ENCODE results near the gene PLK1.

PLK1 gene

GRCh38 chr16:23651943-23652468 lies 26.7 kb upstream of the PLK1 start:
- no peak for TF ChIP-seq FOXP2 (optimal IDR thresholded peaks at IDR 0.05; ENCODE audit: borderline replicate concordance, extremely low read depth, extremely low read length, insufficient read depth)
- no peak for TF ChIP-seq TAF1 (IDR thresholded peaks at IDR 0.05; ENCODE audit: borderline replicate concordance, insufficient read depth, low read length)
- no peak for TF ChIP-seq SIN3A (IDR thresholded peaks at IDR 0.05; ENCODE audit: borderline replicate concordance, insufficient read depth, low read length)
- no peak for TF ChIP-seq REST (IDR thresholded peaks at IDR 0.05; ENCODE audit: insufficient read depth in 1 of 2, low read depth in 2 of 2, low read length in 2 of 2)
- no peak for TF ChIP-seq POLR2AphosphoS5 (IDR thresholded peaks at IDR 0.05; ENCODE audit: low read depth, low read length)

DNA sequence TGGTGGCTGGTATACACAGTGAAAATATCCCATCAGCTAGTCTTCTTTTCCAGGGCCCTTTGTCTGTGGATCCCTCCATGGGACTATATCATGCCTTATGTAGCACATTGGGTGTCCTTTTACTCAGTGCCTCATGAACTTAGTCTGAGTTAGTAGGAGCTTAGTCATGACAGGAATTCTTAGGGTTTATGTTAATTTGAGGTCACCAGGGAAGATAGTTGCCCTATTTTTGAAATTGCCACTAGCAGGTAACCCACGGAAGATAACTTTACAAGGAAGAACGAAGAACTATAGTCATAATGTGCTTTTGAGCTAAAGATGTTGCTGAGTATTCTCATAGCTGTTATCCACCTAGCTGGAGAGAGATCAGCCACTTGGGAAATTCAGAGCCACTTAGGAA lies 14.8 kb upstream of the PLK1 start:
- no peak for TF ChIP-seq TAF1 (IDR thresholded peaks at IDR 0.05; ENCODE audit: borderline replicate concordance, insufficient read depth, low read length)
- no peak for TF ChIP-seq REST (IDR thresholded peaks at IDR 0.05; ENCODE audit: insufficient read depth in 1 of 2, low read depth in 2 of 2, low read length in 2 of 2)
- TF ChIP-seq SIN3A (IDR thresholded peaks at IDR 0.05; ENCODE audit: borderline replicate concordance, insufficient read depth, low read length), result no peak
- TF ChIP-seq POLR2AphosphoS5 (IDR thresholded peaks at IDR 0.05; ENCODE audit: low read depth, low read length), result no peak

GRCh38 chr16:23666571-23667354 lies 11.9 kb upstream of the PLK1 start:
- TF ChIP-seq FOXP2 (optimal IDR thresholded peaks at IDR 0.05; ENCODE audit: borderline replicate concordance, extremely low read depth, extremely low read length, insufficient read depth) (no peak), REST (IDR thresholded peaks at IDR 0.05; ENCODE audit: insufficient read depth in 1 of 2, low read depth in 2 of 2, low read length in 2 of 2) (no peak), SIN3A (IDR thresholded peaks at IDR 0.05; ENCODE audit: borderline replicate concordance, insufficient read depth, low read length) (no peak), POLR2AphosphoS5 (IDR thresholded peaks at IDR 0.05; ENCODE audit: low read depth, low read length) (no peak), TAF1 (IDR thresholded peaks at IDR 0.05; ENCODE audit: borderline replicate concordance, insufficient read depth, low read length) (no peak)

DNA sequence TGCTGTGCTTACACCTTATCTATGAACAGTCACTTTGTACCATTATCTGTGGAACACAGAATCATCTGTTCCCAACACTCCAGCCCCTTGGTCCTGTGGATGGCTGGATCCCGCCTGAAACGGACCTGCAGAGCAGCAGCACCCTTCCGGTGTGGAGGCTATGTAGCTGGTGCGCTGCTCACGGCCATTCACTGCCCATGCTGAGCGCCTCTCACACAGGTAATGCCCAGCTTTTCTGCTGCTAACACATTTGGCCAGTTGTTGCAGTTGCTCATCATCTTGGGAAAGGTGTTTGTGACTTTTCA lies 11.4 kb upstream of the PLK1 start:
- TF ChIP-seq TAF1 (IDR thresholded peaks at IDR 0.05; ENCODE audit: borderline replicate concordance, insufficient read depth, low read length) (no peak), FOXP2 (optimal IDR thresholded peaks at IDR 0.05; ENCODE audit: borderline replicate concordance, extremely low read depth, extremely low read length, insufficient read depth) (no peak)

DNA sequence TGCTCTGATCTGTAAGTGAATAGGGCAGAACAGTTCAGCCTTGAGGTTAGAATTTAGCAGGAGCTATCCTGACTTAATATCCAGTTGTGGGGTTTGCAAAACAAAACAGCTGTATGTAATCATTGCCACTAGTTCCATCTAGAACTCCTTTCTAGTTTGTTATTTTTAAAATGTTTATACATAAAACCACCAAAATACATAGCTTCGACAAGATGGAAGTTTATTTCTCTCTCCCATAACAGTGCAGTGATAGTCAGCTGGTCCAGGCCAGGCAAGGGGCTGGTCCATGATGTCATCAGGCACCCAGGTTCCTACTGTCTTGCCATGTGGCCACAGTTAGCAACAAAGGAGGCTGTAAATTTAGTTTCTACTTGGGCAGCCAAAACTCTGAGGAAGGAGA lies 10.5 kb upstream of the PLK1 start:
- TF ChIP-seq POLR2AphosphoS5 (IDR thresholded peaks at IDR 0.05; ENCODE audit: low read depth, low read length) (no peak), TAF1 (IDR thresholded peaks at IDR 0.05; ENCODE audit: borderline replicate concordance, insufficient read depth, low read length) (no peak), FOXP2 (optimal IDR thresholded peaks at IDR 0.05; ENCODE audit: borderline replicate concordance, extremely low read depth, extremely low read length, insufficient read depth) (no peak), SIN3A (IDR thresholded peaks at IDR 0.05; ENCODE audit: borderline replicate concordance, insufficient read depth, low read length) (no peak), REST (IDR thresholded peaks at IDR 0.05; ENCODE audit: insufficient read depth in 1 of 2, low read depth in 2 of 2, low read length in 2 of 2) (no peak)

Measured in PFSK-1 (cell line).